Naive thymus-derived CD4-positive, alpha-beta T cell (primary cell): ENCODE measurements around the gene HHIPL2. TPM values are rescaled to one million over a fixed set of nuclear protein-coding genes. Genes with fewer than 3 reads are reported as not detected.

Experiments used
- ATAC-seq: fragments of 150-1000 bp; cut with Tn5 transposase; 2 replicates; pipeline ENCODE4 v1.10.0; 2021; ENCODE audit warnings: mild to moderate bottlenecking, moderate library complexity
- CTCF ChIA-PET: fragments of 350-600 bp; sonication (Branson Sonifier 250); formaldehyde crosslinking; loops from one replicate; lab custom pipeline; 2021; ENCODE audit warnings: antibody characterized with exemption; lab: Charles Lee
- POLR2A ChIA-PET: fragments of 350-600 bp; sonication (Branson Sonifier 250); formaldehyde crosslinking; loops from one replicate; lab custom pipeline; 2021; ENCODE audit warnings: antibody characterized with exemption, inconsistent platforms; lab: Charles Lee
- DNase-seq, 9 donors: peaks; one replicate each; pipeline versions ENCODE4 v3.0.0 to v3.0.0-alpha.2; 2020 to 2022; ENCODE audit warnings: mixed read lengths in 1 of 9
- H3K27ac ChIP-seq: one replicate; pipeline ENCODE4 v1.7.0; 2013; ENCODE audit warnings: mild to moderate bottlenecking, low read depth, low read length, moderate library complexity
- H3K27me3 ChIP-seq, 2 donors: one replicate each; pipeline ENCODE4 v1.7.0; 2013; ENCODE audit warnings: low read length in 2 of 2, mild to moderate bottlenecking in 2 of 2, moderate library complexity in 2 of 2; ENCODE audit not compliant: control insufficient read depth in 2 of 2, insufficient read depth in 2 of 2
- H3K36me3 ChIP-seq, 3 experiments: 1 replicate in 2 of 3; 2 replicates in 1 of 3; pipeline ENCODE4 v1.7.0; 2013; ENCODE audit warnings: low read length in 3 of 3, mild to moderate bottlenecking in 3 of 3, moderate library complexity in 1 of 3; ENCODE audit not compliant: insufficient read depth in 3 of 3, control insufficient read depth in 2 of 3
- H3K4me1 ChIP-seq, 2 donors: one replicate each; pipeline ENCODE4 v1.7.0; 2013; ENCODE audit warnings: low read length in 2 of 2, mild to moderate bottlenecking in 2 of 2, moderate library complexity in 1 of 2; ENCODE audit not compliant: control insufficient read depth in 2 of 2, insufficient read depth in 2 of 2
- H3K4me3 ChIP-seq: 2 replicates; pipeline ENCODE4 v1.7.0; 2013; ENCODE audit warnings: mild to moderate bottlenecking, low read length
- H3K9me3 ChIP-seq, 3 experiments: 1 replicate in 2 of 3; 2 replicates in 1 of 3; pipeline ENCODE4 v1.7.0; 2013; ENCODE audit warnings: low read length in 3 of 3; ENCODE audit not compliant: control insufficient read depth in 2 of 3
- H3K27ac Mint-ChIP-seq, 9 donors: one replicate each; pipeline ENCODE4 v1.8.0; 2020 to 2022; ENCODE audit warnings: mixed read lengths in 9 of 9, mild to moderate bottlenecking in 8 of 9, moderate library complexity in 5 of 9, inconsistent platforms in 2 of 9
- H3K27me3 Mint-ChIP-seq, 5 donors: one replicate each; pipeline ENCODE4 v1.8.0; 2021 to 2022; ENCODE audit warnings: mixed read lengths in 5 of 5, mild to moderate bottlenecking in 1 of 5
- H3K36me3 Mint-ChIP-seq, 5 donors: one replicate each; pipeline ENCODE4 v1.8.0; 2020 to 2022; ENCODE audit warnings: mixed read lengths in 5 of 5, mild to moderate bottlenecking in 3 of 5, inconsistent platforms in 1 of 5
- H3K4me1 Mint-ChIP-seq, 7 donors: one replicate each; pipeline ENCODE4 v1.8.0; 2020 to 2022; ENCODE audit warnings: mixed read lengths in 7 of 7, mild to moderate bottlenecking in 3 of 7, inconsistent platforms in 1 of 7
- H3K4me3 Mint-ChIP-seq, 10 donors: one replicate each; pipeline ENCODE4 v1.8.0; 2020 to 2022; ENCODE audit warnings: mild to moderate bottlenecking in 10 of 10, mixed read lengths in 10 of 10, moderate library complexity in 6 of 10, inconsistent platforms in 2 of 10
- H3K9me3 Mint-ChIP-seq, 11 donors: one replicate each; pipeline ENCODE4 v1.8.0; 2020 to 2022; ENCODE audit warnings: mixed read lengths in 11 of 11, mild to moderate bottlenecking in 4 of 11, inconsistent platforms in 1 of 11, moderate library complexity in 1 of 11
- intact Hi-C, 2 donors: fragments of 100-400 bp; cut with micrococcal nuclease; formaldehyde crosslinking; loops; one replicate each; pipeline ENCODE4 v1.15.1; 2023
- polyA plus RNA-seq, 2 donors: library from polyadenylated mRNA; unstranded; fragments of 300-500 nt; fragmentation: Illumina TruSeq; gene quantifications; one replicate each; pipeline ENCODE4 v1.2.3, GENCODE V29; 2021
- total RNA-seq, 6 experiments: library from RNA in 5 of 6; stranded (reverse) in 5 of 6; gene quantifications; 1 replicate in 5 of 6; 2 replicates in 1 of 6; pipeline ENCODE4 v1.2.3 and lab custom pipeline; 2021 to 2026

The HHIPL2 gene
- total and polyA plus RNA-seq, 7 experiments from 2014 or later, result 0.17 to 0.98 (median 0.49) TPM; not detected in 2

- Mint-ChIP-seq H3K27me3 (peaks cover 15 to 31% (median 25%) of the 10 kb centered on the region in 5 donors), H3K27ac (no peak overlapping the region), H3K4me3 (no peak overlapping the region), H3K4me1 (no peaks in the 10 kb centered on the region), H3K9me3 (no peaks in the 10 kb centered on the region), H3K36me3 (no peaks in the 10 kb centered on the region)
- H3K4me1 ChIP-seq, result no peaks in the 10 kb centered on the region
- no peaks in the 10 kb centered on the region for H3K36me3 ChIP-seq
- ChIA-PET CTCF (interaction anchor here (1.0 kb wide), 1 partner anchor 91 kb away, joined by 3 read pairs; no protein-coding TSS in a partner anchor), POLR2A (no interaction called here)
- H3K27me3 ChIP-seq, result no peaks in the 10 kb centered on the region
- no peaks in the 10 kb centered on the region for H3K9me3 ChIP-seq
- H3K27ac ChIP-seq, result no peak overlapping the region
- ATAC-seq (no peak), DNase-seq (no peak)
- intact Hi-C loops, result no loop called here
- H3K4me3 ChIP-seq, result no peak overlapping the region
These were observed 1.2 kb downstream of the HHIPL2 start for GRCh38 chr1:222546548-222547259.

GRCh38 chr1:222546091-222546490 lies 1.8 kb downstream of the HHIPL2 start:
- no peak overlapping the region for H3K27ac ChIP-seq
- ATAC-seq (no peak), DNase-seq (no peak)
- CTCF ChIA-PET, result interaction anchor here (1.0 kb wide), 1 partner anchor 91 kb away, joined by 3 read pairs; no protein-coding TSS in a partner anchor
- Mint-ChIP-seq H3K27ac (no peak overlapping the region), H3K4me1 (no peaks in the 10 kb centered on the region), H3K27me3 (peaks cover 15 to 31% (median 25%) of the 10 kb centered on the region in 5 donors), H3K36me3 (no peaks in the 10 kb centered on the region), H3K9me3 (no peaks in the 10 kb centered on the region), H3K4me3 (no peak overlapping the region)
- POLR2A ChIA-PET, result no interaction called here
- intact Hi-C loops, result no loop called here
- no peaks in the 10 kb centered on the region for H3K4me1 ChIP-seq
- H3K36me3 ChIP-seq, result no peaks in the 10 kb centered on the region
- no peaks in the 10 kb centered on the region for H3K27me3 ChIP-seq
- H3K9me3 ChIP-seq, result no peaks in the 10 kb centered on the region
- no peak overlapping the region for H3K4me3 ChIP-seq

GRCh38 chr1:222543817-222544216 lies 4.1 kb downstream of the HHIPL2 start:
- intact Hi-C loops, result no loop called here
- no peaks in the 10 kb centered on the region for H3K9me3 ChIP-seq
- H3K27me3 ChIP-seq, result no peaks in the 10 kb centered on the region
- ATAC-seq (no peak), DNase-seq (no peak)
- no peaks in the 10 kb centered on the region for H3K36me3 ChIP-seq
- ChIA-PET CTCF (no interaction called here), POLR2A (no interaction called here)
- Mint-ChIP-seq H3K9me3 (no peaks in the 10 kb centered on the region), H3K4me1 (no peaks in the 10 kb centered on the region), H3K36me3 (no peaks in the 10 kb centered on the region), H3K27me3 (peaks cover 15 to 31% (median 25%) of the 10 kb centered on the region in 5 donors), H3K4me3 (no peak overlapping the region), H3K27ac (no peak overlapping the region)
- H3K27ac ChIP-seq, result no peak overlapping the region
- H3K4me1 ChIP-seq, result no peaks in the 10 kb centered on the region
- H3K4me3 ChIP-seq, result no peak overlapping the region

- no peaks in the 10 kb centered on the region for H3K9me3 Mint-ChIP-seq
- H3K4me1 Mint-ChIP-seq, result no peaks in the 10 kb centered on the region
- H3K27ac Mint-ChIP-seq, result no peak overlapping the region
- H3K4me3 Mint-ChIP-seq, result no peak overlapping the region
- DNase-seq (no peak), ATAC-seq (no peak)
- no peaks in the 10 kb centered on the region for H3K27me3 ChIP-seq
- H3K27me3 Mint-ChIP-seq, result peaks cover 9 to 24% (median 21%) of the 10 kb centered on the region in 5 donors
- no peak overlapping the region for H3K27ac ChIP-seq
- H3K9me3 ChIP-seq, result no peaks in the 10 kb centered on the region
- no peaks in the 10 kb centered on the region for H3K36me3 Mint-ChIP-seq
- intact Hi-C loops, result no loop called here
- no peak overlapping the region for H3K4me3 ChIP-seq
- H3K36me3 ChIP-seq, result no peaks in the 10 kb centered on the region
- POLR2A ChIA-PET, result no interaction called here
- no peaks in the 10 kb centered on the region for H3K4me1 ChIP-seq
- CTCF ChIA-PET, result interaction anchor here (0.6 kb wide), 1 partner anchor 492 kb away, joined by 3 read pairs; no protein-coding TSS in a partner anchor
These were observed 7.3 kb downstream of the HHIPL2 start for GRCh38 chr1:222540598-222540995.

GRCh38 chr1:222539951-222540597 lies 7.8 kb downstream of the HHIPL2 start:
- no peaks in the 10 kb centered on the region for H3K36me3 Mint-ChIP-seq
- no peak overlapping the region for H3K27ac Mint-ChIP-seq
- no peaks in the 10 kb centered on the region for H3K36me3 ChIP-seq
- H3K4me1 ChIP-seq, result no peaks in the 10 kb centered on the region
- no peaks in the 10 kb centered on the region for H3K9me3 Mint-ChIP-seq
- peaks cover 9 to 20% (median 18%) of the 10 kb centered on the region in 5 donors for H3K27me3 Mint-ChIP-seq
- DNase-seq, result no peak
- intact Hi-C loops, result no loop called here
- ATAC-seq, result no peak
- H3K9me3 ChIP-seq, result no peaks in the 10 kb centered on the region
- H3K27me3 ChIP-seq, result no peaks in the 10 kb centered on the region
- ChIA-PET CTCF (interaction anchor here (0.6 kb wide), 1 partner anchor 493 kb away, joined by 3 read pairs; no protein-coding TSS in a partner anchor), POLR2A (no interaction called here)
- no peaks in the 10 kb centered on the region for H3K4me1 Mint-ChIP-seq
- no peak overlapping the region for H3K4me3 Mint-ChIP-seq
- H3K4me3 ChIP-seq, result no peak overlapping the region
- no peak overlapping the region for H3K27ac ChIP-seq

GRCh38 chr1:222535455-222535854 lies 12.4 kb downstream of the HHIPL2 start:
- no peak overlapping the region for H3K27ac ChIP-seq
- CTCF ChIA-PET, result interaction anchor here (0.7 kb wide), 1 partner anchor 1757 kb away, joined by 4 read pairs; no protein-coding TSS in a partner anchor
- H3K36me3 ChIP-seq, result no peaks in the 10 kb centered on the region
- ATAC-seq (no peak), DNase-seq (no peak)
- Mint-ChIP-seq H3K27me3 (peaks cover 0 to 12% (median 1%) of the 10 kb centered on the region in 5 donors), H3K27ac (no peak overlapping the region), H3K36me3 (peaks cover 0 to 4% (median 0%) of the 10 kb centered on the region in 5 donors), H3K9me3 (peaks cover 0 to 4% (median 0%) of the 10 kb centered on the region in 11 donors), H3K4me1 (no peaks in the 10 kb centered on the region), H3K4me3 (no peak overlapping the region)
- no peak overlapping the region for H3K4me3 ChIP-seq
- no peaks in the 10 kb centered on the region for H3K4me1 ChIP-seq
- intact Hi-C loops, result no loop called here
- no peaks in the 10 kb centered on the region for H3K27me3 ChIP-seq
- no peaks in the 10 kb centered on the region for H3K9me3 ChIP-seq
- POLR2A ChIA-PET, result no interaction called here
